Osteoblast (primary cell): ENCODE data around the gene TTYH3. TPM values are rescaled to one million over a fixed set of nuclear protein-coding genes. Genes with fewer than 3 reads are reported as not detected.

Source experiments
- DNase-seq: peaks from one replicate; pipeline ENCODE4 v3.0.0; 2011; ENCODE audit warnings: low spot score, mixed read lengths; ENCODE audit not compliant: insufficient read length; ENCODE audit errors: missing footprints
- H2AFZ ChIP-seq: 2 replicates; pipeline ENCODE4 v1.6.0; 2011; ENCODE audit warnings: mild to moderate bottlenecking, low read length
- H3K27ac ChIP-seq: 2 replicates; pipeline ENCODE4 v1.5.1; 2011; ENCODE audit warnings: mild to moderate bottlenecking, low read depth, low read length, moderate library complexity
- H3K27me3 ChIP-seq: 2 replicates; pipeline ENCODE4 v1.6.0; 2012; ENCODE audit warnings: mild to moderate bottlenecking, control low read depth, inconsistent platforms, low read length, moderate library complexity; ENCODE audit not compliant: insufficient read depth
- H3K36me3 ChIP-seq: 2 replicates; pipeline ENCODE4 v1.5.1; 2011; ENCODE audit warnings: mild to moderate bottlenecking, low read length, control low read depth, moderate library complexity; ENCODE audit not compliant: insufficient read depth
- H3K4me1 ChIP-seq: 2 replicates; pipeline ENCODE4 v1.5.1; 2011; ENCODE audit warnings: mild to moderate bottlenecking, low read length, control low read depth, moderate library complexity; ENCODE audit not compliant: insufficient read depth
- H3K4me2 ChIP-seq: 2 replicates; pipeline ENCODE4 v1.6.0; 2011; ENCODE audit warnings: mild to moderate bottlenecking, low read length; ENCODE audit not compliant: insufficient read depth
- H3K4me3 ChIP-seq: fragments of 200-600 bp; sonication (generic); 3 replicates; pipeline ENCODE4 v1.5.1; 2012; ENCODE audit warnings: mild to moderate bottlenecking, low read length, inconsistent platforms; ENCODE audit not compliant: insufficient read depth
- H3K79me2 ChIP-seq: 2 replicates; pipeline ENCODE4 v1.6.0; 2012; ENCODE audit warnings: mild to moderate bottlenecking, low read length, control low read depth, inconsistent platforms; ENCODE audit not compliant: insufficient read depth
- H3K9me3 ChIP-seq: 2 replicates; pipeline ENCODE4 v1.5.1; 2011; ENCODE audit warnings: low read depth, low read length, control low read depth
- H4K20me1 ChIP-seq: 2 replicates; pipeline ENCODE4 v1.6.0; 2012; ENCODE audit warnings: mild to moderate bottlenecking, low read length, control low read depth; ENCODE audit not compliant: insufficient read depth
- CTCF ChIP-seq: IDR thresholded peaks from 2 replicates; pipeline ENCODE4 v1.5.1; 2011; ENCODE audit warnings: mild to moderate bottlenecking, low read depth, low read length, moderate library complexity; ENCODE audit errors: extremely low read depth
- total RNA-seq: library from RNA; depleted of rRNA; stranded (reverse); fragments of >200 nt; gene quantifications from 2 replicates; pipeline ENCODE4 v1.2.3, GENCODE V29; 2012

TTYH3 gene
- total RNA-seq, 1 donor: 29.0 TPM

GRCh38 chr7:2603044-2603965, 28.5 kb upstream of the TTYH3 start:
- TF ChIP-seq CTCF: no peak
- H3K36me3 ChIP-seq: peaks cover 12% of the 10 kb centered on the region
- H4K20me1 ChIP-seq: no peaks in the 10 kb centered on the region
- H3K4me3 ChIP-seq: no peak overlapping the region
- no peaks in the 10 kb centered on the region for H3K9me3 ChIP-seq
- no peak overlapping the region for H3K27ac ChIP-seq
- no peaks in the 10 kb centered on the region for H3K79me2 ChIP-seq
- DNase-seq: peak; percentile 67
- no peaks in the 10 kb centered on the region for H3K27me3 ChIP-seq
- no peak overlapping the region for H3K4me2 ChIP-seq
- H3K4me1 ChIP-seq: no peaks in the 10 kb centered on the region
- no peak overlapping the region for H2AFZ ChIP-seq

GRCh38 chr7:2604608-2605174, 27.1 kb upstream of the TTYH3 start:
- Histone ChIP-seq H2AFZ (no peak overlapping the region), H3K27ac (no peak overlapping the region), H3K4me2 (no peak overlapping the region), H3K36me3 (peaks cover 12% of the 10 kb centered on the region), H3K79me2 (no peaks in the 10 kb centered on the region), H4K20me1 (no peaks in the 10 kb centered on the region), H3K27me3 (no peaks in the 10 kb centered on the region), H3K4me3 (no peak overlapping the region), H3K4me1 (no peaks in the 10 kb centered on the region), H3K9me3 (no peaks in the 10 kb centered on the region)
- peak; percentile 77 for DNase-seq
- TF ChIP-seq CTCF: no peak

- Histone ChIP-seq H3K27me3 (no peaks in the 10 kb centered on the region), H3K9me3 (no peaks in the 10 kb centered on the region), H3K4me1 (no peaks in the 10 kb centered on the region), H3K4me3 (no peak overlapping the region), H3K4me2 (no peak overlapping the region), H2AFZ (no peak overlapping the region), H3K36me3 (peaks cover 4% of the 10 kb centered on the region), H3K27ac (no peak overlapping the region), H4K20me1 (no peaks in the 10 kb centered on the region), H3K79me2 (no peaks in the 10 kb centered on the region)
- no peak for TF ChIP-seq CTCF
- peak; percentile 83 for DNase-seq
Observed at GRCh38 chr7:2605608-2606538, 25.9 kb upstream of the TTYH3 start.
